ENCODE results near the gene COL15A1. TPM values are rescaled to one million over a fixed set of nuclear protein-coding genes. Genes with fewer than 3 reads are reported as not detected.
"Not testable (repeated sequence)": the region's sequence is repeated elsewhere in the genome, so short reads cannot be mapped to it uniquely, and the experiment has no call there.

COL15A1 gene
- 455 TPM for total RNA-seq

GRCh38 chr9:98943682-98944056 is at the start of gene COL15A1:
TSS of gene COL15A1 (plus strand) at chr9:98943907. CDS start at chr9:98944062, 155 bp downstream.
- DNase-seq, result peak; percentile 66

- DNase-seq, result no peak
Observed at GRCh38 chr9:98894171-98894570, 49.5 kb upstream of the COL15A1 start.

- DNase-seq, result no peak
Observed at GRCh38 chr9:98894761-98895160, 48.9 kb upstream of the COL15A1 start.

GRCh38 chr9:98896632-98897031 is 47.1 kb upstream of the COL15A1 start:
- no peak for DNase-seq

- DNase-seq, result no peak
Observed at GRCh38 chr9:98897745-98898144, 46.0 kb upstream of the COL15A1 start.

- DNase-seq, result peak; percentile 87
Observed at GRCh38 chr9:98899408-98900056, 44.2 kb upstream of the COL15A1 start.

- DNase-seq, result no peak
Observed at GRCh38 chr9:98900244-98900643, 43.5 kb upstream of the COL15A1 start.

GRCh38 chr9:98900725-98901124 is 43.0 kb upstream of the COL15A1 start:
- no peak for DNase-seq

GRCh38 chr9:98901843-98902242 is 41.9 kb upstream of the COL15A1 start:
- DNase-seq, result not testable (repeated sequence)

GRCh38 chr9:98902516-98902915 is 41.2 kb upstream of the COL15A1 start:
- no peak for DNase-seq

GRCh38 chr9:98902925-98903324 is 40.8 kb upstream of the COL15A1 start:
- DNase-seq, result no peak

GRCh38 chr9:98903961-98904411 is 39.7 kb upstream of the COL15A1 start:
- DNase-seq, result peak; percentile 75

- DNase-seq, result no peak
Observed at GRCh38 chr9:98905015-98905414, 38.7 kb upstream of the COL15A1 start.

- peak; percentile 84 for DNase-seq
Observed at GRCh38 chr9:98906273-98907040, 37.2 kb upstream of the COL15A1 start.

GRCh38 chr9:98907055-98907454 is 36.7 kb upstream of the COL15A1 start:
- DNase-seq, result no peak

- no peak for DNase-seq
Observed at GRCh38 chr9:98908897-98909634, 34.6 kb upstream of the COL15A1 start.

- DNase-seq, result no peak
Observed at GRCh38 chr9:98909935-98910334, 33.8 kb upstream of the COL15A1 start.

GRCh38 chr9:98911042-98911441 is 32.7 kb upstream of the COL15A1 start:
- DNase-seq, result peak; percentile 74

GRCh38 chr9:98911738-98912137 is 32.0 kb upstream of the COL15A1 start:
- DNase-seq, result not testable (repeated sequence)

GRCh38 chr9:98912450-98912849 is 31.3 kb upstream of the COL15A1 start:
- DNase-seq, result no peak

- no peak for DNase-seq
Observed at GRCh38 chr9:98913044-98913443, 30.7 kb upstream of the COL15A1 start.

GRCh38 chr9:98913705-98914104 is 30.0 kb upstream of the COL15A1 start:
- DNase-seq, result no peak

GRCh38 chr9:98915599-98915998 is 28.1 kb upstream of the COL15A1 start:
- DNase-seq, result no peak
